Natural killer cell (primary cell): ENCODE data around the gene AUTS2. TPM values are rescaled to one million over a fixed set of nuclear protein-coding genes. Genes with fewer than 3 reads are reported as not detected.

Source experiments
- ATAC-seq, 3 donors: fragments of 150-1000 bp in 2 of 3; fragments of 200-7000 bp in 1 of 3; cut with Tn5 transposase; 1 replicate in 1 of 3; 2 replicates in 2 of 3; pipeline ENCODE4 v1.10.0; 2021; ENCODE audit warnings: mild to moderate bottlenecking in 2 of 3, moderate library complexity in 2 of 3
- DNase-seq, 2 donors: peaks; one replicate each; pipeline versions ENCODE4 v3.0.0 to v3.0.0-alpha.2; 2013 to 2021; ENCODE audit warnings: mixed read lengths in 1 of 2
- H3K27ac ChIP-seq: one replicate; pipeline ENCODE4 v1.5.1; 2013; ENCODE audit warnings: mild to moderate bottlenecking, low read length
- H3K27me3 ChIP-seq: one replicate; pipeline ENCODE4 v1.6.1; 2013; ENCODE audit warnings: low read length; ENCODE audit not compliant: control insufficient read depth, insufficient read depth
- H3K36me3 ChIP-seq: one replicate; pipeline ENCODE4 v1.6.1; 2013; ENCODE audit warnings: low read length; ENCODE audit not compliant: control insufficient read depth, insufficient read depth
- H3K4me1 ChIP-seq: one replicate; pipeline ENCODE4 v1.6.1; 2013; ENCODE audit warnings: low read length; ENCODE audit not compliant: control insufficient read depth, insufficient read depth
- H3K4me3 ChIP-seq: one replicate; pipeline ENCODE4 v1.5.1; 2013; ENCODE audit warnings: low read length
- H3K9me3 ChIP-seq: one replicate; pipeline ENCODE4 v1.6.1; 2013; ENCODE audit warnings: low read length; ENCODE audit not compliant: control insufficient read depth, insufficient read depth
- H3K27ac Mint-ChIP-seq, 2 donors: one replicate each; pipeline ENCODE4 v1.8.0; 2022; ENCODE audit warnings: mild to moderate bottlenecking in 2 of 2, mixed read lengths in 2 of 2, moderate library complexity in 1 of 2
- H3K27me3 Mint-ChIP-seq, 2 donors: one replicate each; pipeline ENCODE4 v1.8.0; 2022; ENCODE audit warnings: low read depth in 2 of 2, mixed read lengths in 2 of 2
- H3K36me3 Mint-ChIP-seq: one replicate; pipeline ENCODE4 v1.8.0; 2022; ENCODE audit warnings: mixed read lengths
- H3K4me1 Mint-ChIP-seq, 2 donors: one replicate each; pipeline ENCODE4 v1.8.0; 2022; ENCODE audit warnings: mixed read lengths in 2 of 2
- H3K4me3 Mint-ChIP-seq: one replicate; pipeline ENCODE4 v1.8.0; 2022; ENCODE audit warnings: mild to moderate bottlenecking, moderate library complexity, mixed read lengths
- H3K9me3 Mint-ChIP-seq, 2 donors: one replicate each; pipeline ENCODE4 v1.8.0; 2022; ENCODE audit warnings: mixed read lengths in 2 of 2
- CTCF ChIP-seq: fragments of 200-600 bp; IDR thresholded peaks from one replicate; pipeline ENCODE4 v1.8.0; 2022; ENCODE audit warnings: antibody characterized with exemption
- WGBS: methylation state at CpG from one replicate; pipeline ENCODE4 v1.1.7; 2013; ENCODE audit warnings: missing lambda C conversion rate; ENCODE audit not compliant: insufficient coverage; 5-methylcytosine and 5-hydroxymethylcytosine counted together
- intact Hi-C: fragments of 100-400 bp; cut with micrococcal nuclease; formaldehyde crosslinking; loops from one replicate; pipeline ENCODE4 v1.14.2; 2022
- total RNA-seq, 4 donors: library from RNA; stranded (reverse); fragments of 120-200 nt in 1 of 4; gene quantifications; one replicate each; pipeline versions ENCODE4 v1.2.3 to v1.2.4, GENCODE V29; 2013 to 2022

The AUTS2 gene
- total RNA-seq, 3 donors from 2014 or later (not counting 1 experiment from before 2014, with no cell fraction given), result 147 to 197 (median 155) TPM

GRCh38 chr7:70416347-70416985 lies 818.2 kb downstream of the AUTS2 start:
- ATAC-seq (peak in 1 of 3 donors; percentile 18), DNase-seq (no peak)
- TF ChIP-seq CTCF, result no peak
- H3K4me1 Mint-ChIP-seq, result no peaks in the 10 kb centered on the region
- intact Hi-C loops, result no loop called here
- Histone ChIP-seq H3K36me3 (no peaks in the 10 kb centered on the region), H3K27ac (no peak overlapping the region), H3K27me3 (no peaks in the 10 kb centered on the region), H3K4me3 (no peak overlapping the region), H3K9me3 (no peaks in the 10 kb centered on the region), H3K4me1 (no peaks in the 10 kb centered on the region)
- H3K36me3 Mint-ChIP-seq, result no peaks in the 10 kb centered on the region
- 75% methylated on average over 11 of the region's 11 CpGs for WGBS
- H3K9me3 Mint-ChIP-seq, result no peaks in the 10 kb centered on the region
- no peaks in the 10 kb centered on the region for H3K27me3 Mint-ChIP-seq
- no peak overlapping the region for H3K27ac Mint-ChIP-seq
- no peak overlapping the region for H3K4me3 Mint-ChIP-seq

GRCh38 chr7:70416986-70417655 lies 818.8 kb downstream of the AUTS2 start:
- H3K4me1 Mint-ChIP-seq, result no peaks in the 10 kb centered on the region
- Histone ChIP-seq H3K27ac (no peak overlapping the region), H3K9me3 (no peaks in the 10 kb centered on the region), H3K4me1 (no peaks in the 10 kb centered on the region), H3K4me3 (no peak overlapping the region), H3K36me3 (no peaks in the 10 kb centered on the region), H3K27me3 (no peaks in the 10 kb centered on the region)
- intact Hi-C loops, result no loop called here
- H3K36me3 Mint-ChIP-seq, result no peaks in the 10 kb centered on the region
- no peak overlapping the region for H3K4me3 Mint-ChIP-seq
- 92% methylated on average over 16 of the region's 16 CpGs for whole genome bisulfite sequencing
- no peaks in the 10 kb centered on the region for H3K9me3 Mint-ChIP-seq
- no peak for DNase-seq
- no peak for ATAC-seq
- H3K27me3 Mint-ChIP-seq, result no peaks in the 10 kb centered on the region
- no peak overlapping the region for H3K27ac Mint-ChIP-seq
- no peak for TF ChIP-seq CTCF

GRCh38 chr7:70419526-70420380 lies 821.5 kb downstream of the AUTS2 start:
- Mint-ChIP-seq H3K4me1 (no peaks in the 10 kb centered on the region), H3K36me3 (no peaks in the 10 kb centered on the region), H3K27ac (no peak overlapping the region), H3K27me3 (no peaks in the 10 kb centered on the region), H3K9me3 (no peaks in the 10 kb centered on the region), H3K4me3 (no peak overlapping the region)
- Histone ChIP-seq H3K27ac (no peak overlapping the region), H3K4me1 (no peaks in the 10 kb centered on the region), H3K36me3 (no peaks in the 10 kb centered on the region), H3K4me3 (no peak overlapping the region), H3K9me3 (no peaks in the 10 kb centered on the region), H3K27me3 (no peaks in the 10 kb centered on the region)
- 98% methylated on average over 7 of the region's 8 CpGs for WGBS
- DNase-seq (no peak), ATAC-seq (no peak)
- no peak for TF ChIP-seq CTCF
- intact Hi-C loops, result loop anchor here (5.0 kb wide), 1 partner anchor 278 kb away; no protein-coding TSS in a partner anchor
